ENCODE results near the gene GRM4.

The GRM4 gene

GRCh38 chr6:34057191-34057590, 88.7 kb downstream of the GRM4 start:
- H3K4me3 ChIP-seq (ENCODE audit: low read depth, low read length), result no peak overlapping the region
- TF ChIP-seq CTCF (IDR thresholded peaks at IDR 0.05; ENCODE audit: low read depth, low read length, missing control alignments), result no peak
- no peak for DNase-seq (ENCODE audit: low read depth)

GRCh38 chr6:34056305-34057108, 89.4 kb downstream of the GRM4 start:
- TF ChIP-seq CTCF (IDR thresholded peaks at IDR 0.05; ENCODE audit: low read depth, low read length, missing control alignments), result no peak
- no peak for DNase-seq (ENCODE audit: low read depth)

GRCh38 chr6:34055223-34055933, 90.5 kb downstream of the GRM4 start:
- no peak overlapping the region for H3K4me3 ChIP-seq (ENCODE audit: low read depth, low read length)
- peak; percentile 94 for TF ChIP-seq CTCF (IDR thresholded peaks at IDR 0.05; ENCODE audit: low read depth, low read length, missing control alignments)
- DNase-seq (ENCODE audit: low read depth), result no peak

More at GRCh38 chr6:34056305-34057108, 89.4 kb downstream of the GRM4 start:
- H3K4me3 ChIP-seq (ENCODE audit: low read depth, low read length), result no peak overlapping the region

- no peak for TF ChIP-seq CTCF (IDR thresholded peaks at IDR 0.05; ENCODE audit: low read depth, low read length, missing control alignments)
- DNase-seq (ENCODE audit: low read depth), result no peak
Measured at GRCh38 chr6:34053721-34054120, 92.2 kb downstream of the GRM4 start.

GRCh38 chr6:34052918-34053608, 92.8 kb downstream of the GRM4 start:
- H3K4me3 ChIP-seq (ENCODE audit: low read depth, low read length), result no peak overlapping the region
- no peak for TF ChIP-seq CTCF (IDR thresholded peaks at IDR 0.05; ENCODE audit: low read depth, low read length, missing control alignments)
- DNase-seq (ENCODE audit: low read depth), result no peak

More at GRCh38 chr6:34053721-34054120, 92.2 kb downstream of the GRM4 start:
- H3K4me3 ChIP-seq (ENCODE audit: low read depth, low read length), result no peak overlapping the region

- no peak for DNase-seq (ENCODE audit: low read depth)
- H3K4me3 ChIP-seq (ENCODE audit: low read depth, low read length), result no peak overlapping the region
- no peak for TF ChIP-seq CTCF (IDR thresholded peaks at IDR 0.05; ENCODE audit: low read depth, low read length, missing control alignments)
Measured at GRCh38 chr6:34052071-34052825, 93.6 kb downstream of the GRM4 start.
